IMR-90 (cell line): ENCODE measurements around the gene UNC5A. TPM values are rescaled to one million over a fixed set of nuclear protein-coding genes. Genes with fewer than 3 reads are reported as not detected.

Source experiments
- ATAC-seq: fragments of 200-7000 bp; cut with Tn5 transposase; 2 replicates; pipeline ENCODE4 v1.9.1; 2020; ENCODE audit warnings: low read depth, mild to moderate bottlenecking, moderate library complexity
- BruUV-seq: library from RNA; stranded (reverse); fragments of 400-500 nt; replicated peaks from 2 replicates; lab custom pipeline; 2021; lab: Mats Ljungman, UMichigan
- CTCF ChIA-PET: fragments of 300-600 bp; formaldehyde crosslinking; extraction: SDS; loops from one replicate; lab custom pipeline; 2021; ENCODE audit warnings: antibody characterized with exemption; lab: Yijun Ruan, JAX
- POLR2A ChIA-PET: fragments of 300-600 bp; sonication (Branson Sonifier 250); formaldehyde crosslinking; loops from one replicate; lab custom pipeline; 2022; ENCODE audit warnings: antibody characterized with exemption; ENCODE audit not compliant: unreplicated experiment; lab: Charles Lee
- DNase-seq: peaks from one replicate; pipeline ENCODE4 v3.0.0; 2013
- H2AFZ ChIP-seq: replicated peaks from 2 replicates; pipeline ENCODE3; 2013; ENCODE audit warnings: low read length, mild to moderate bottlenecking; ENCODE audit not compliant: poor library complexity
- H2AK5ac ChIP-seq: 2 replicates; pipeline ENCODE4 v1.6.1; 2013; ENCODE audit warnings: low read depth, low read length, inconsistent platforms
- H2AK9ac ChIP-seq: replicated peaks from 2 replicates; pipeline ENCODE3; 2013; ENCODE audit warnings: mild to moderate bottlenecking, low read depth, low read length, moderate library complexity; ENCODE audit not compliant: poor library complexity
- H2BK120ac ChIP-seq: 2 replicates; pipeline ENCODE4 v1.6.1; 2013; ENCODE audit warnings: low read depth, low read length, inconsistent platforms
- H2BK15ac ChIP-seq: 3 replicates; pipeline ENCODE4 v1.6.1; 2013; ENCODE audit warnings: low read depth, low read length, inconsistent platforms
- H2BK20ac ChIP-seq: 2 replicates; pipeline ENCODE4 v1.6.1; 2013; ENCODE audit warnings: low read depth, mild to moderate bottlenecking, inconsistent platforms, low read length, moderate library complexity
- H2BK5ac ChIP-seq: 2 replicates; pipeline ENCODE4 v1.6.1; 2013; ENCODE audit warnings: mild to moderate bottlenecking, low read depth, low read length, inconsistent platforms; ENCODE audit not compliant: poor library complexity, severe bottlenecking
- H3K14ac ChIP-seq: replicated peaks from 2 replicates; pipeline ENCODE4 v1.6.1; 2013; ENCODE audit warnings: low read depth, low read length, inconsistent platforms
- H3K18ac ChIP-seq: 2 replicates; pipeline ENCODE4 v1.6.1; 2013; ENCODE audit warnings: low read depth, low read length, control low read depth
- H3K23ac ChIP-seq: 2 replicates; pipeline ENCODE4 v1.6.1; 2013; ENCODE audit warnings: low read depth, low read length, inconsistent platforms
- H3K27ac ChIP-seq: 2 replicates; pipeline ENCODE4 v1.5.1; 2013; ENCODE audit warnings: mild to moderate bottlenecking, control low read depth, low read length; ENCODE audit not compliant: insufficient read depth
- H3K27me3 ChIP-seq: 2 replicates; pipeline ENCODE4 v1.6.1; 2013; ENCODE audit warnings: low read length; ENCODE audit not compliant: control insufficient read depth, insufficient read depth
- H3K36me3 ChIP-seq: 2 replicates; pipeline ENCODE4 v1.6.1; 2013; ENCODE audit warnings: low read length, mixed read lengths; ENCODE audit not compliant: control insufficient read depth, insufficient read depth
- H3K4ac ChIP-seq: 2 replicates; pipeline ENCODE4 v1.6.1; 2013; ENCODE audit warnings: low read depth, low read length, inconsistent platforms
- H3K4me1 ChIP-seq: 2 replicates; pipeline ENCODE4 v1.6.1; 2013; ENCODE audit warnings: low read length, mixed read lengths; ENCODE audit not compliant: control insufficient read depth, insufficient read depth
- H3K4me2 ChIP-seq: 2 replicates; pipeline ENCODE4 v1.6.1; 2013; ENCODE audit warnings: low read depth, mild to moderate bottlenecking, control low read depth, low read length, moderate library complexity
- H3K4me3 ChIP-seq: 2 replicates; pipeline ENCODE4 v1.5.1; 2013; ENCODE audit warnings: low read depth, mild to moderate bottlenecking, control low read depth, low read length, moderate library complexity; ENCODE audit not compliant: insufficient read depth
- H3K56ac ChIP-seq: 2 replicates; pipeline ENCODE4 v1.6.1; 2013; ENCODE audit warnings: low read length, inconsistent platforms; ENCODE audit not compliant: insufficient read depth; ENCODE audit errors: extremely low read depth
- H3K79me1 ChIP-seq, 2 experiments: 2 replicates each; pipeline ENCODE4 v1.6.1; 2013; ENCODE audit warnings: low read length in 2 of 2, inconsistent platforms in 1 of 2, low read depth in 1 of 2
- H3K9ac ChIP-seq: 2 replicates; pipeline ENCODE4 v1.6.1; 2013; ENCODE audit warnings: low read depth, low read length, control low read depth
- H3K9me1 ChIP-seq: 2 replicates; pipeline ENCODE4 v1.6.1; 2013; ENCODE audit warnings: low read length, inconsistent platforms; ENCODE audit not compliant: insufficient read depth
- H3K9me3 ChIP-seq: 2 replicates; pipeline ENCODE4 v1.6.1; 2013; ENCODE audit warnings: low read length; ENCODE audit not compliant: control insufficient read depth, insufficient read depth
- H4K20me1 ChIP-seq: 2 replicates; pipeline ENCODE4 v1.6.1; 2013; ENCODE audit warnings: low read length, inconsistent platforms; ENCODE audit not compliant: insufficient read depth
- H4K5ac ChIP-seq: 2 replicates; pipeline ENCODE4 v1.6.1; 2013; ENCODE audit warnings: mild to moderate bottlenecking, low read depth, low read length, control low read depth
- H4K8ac ChIP-seq, 2 experiments: 2 replicates each; pipeline ENCODE4 v1.6.1; 2013; ENCODE audit warnings: low read depth in 2 of 2, low read length in 2 of 2, control low read depth in 1 of 2, inconsistent platforms in 1 of 2
- H4K91ac ChIP-seq: 2 replicates; pipeline ENCODE4 v1.6.1; 2013; ENCODE audit warnings: low read depth, low read length, inconsistent platforms; ENCODE audit not compliant: insufficient read depth
- BHLHE40 ChIP-seq: fragments of 150-350 bp; IDR thresholded peaks from 2 replicates; pipeline ENCODE4 v1.6.1; 2016; ENCODE audit warnings: mild to moderate bottlenecking, low read depth, low read length
- CEBPB ChIP-seq: IDR thresholded peaks from 2 replicates; pipeline ENCODE4 v1.6.1; 2012; ENCODE audit warnings: low read depth, low read length, improper control_type of control experiment
- CHD1 ChIP-seq: IDR thresholded peaks from 2 replicates; pipeline ENCODE4 v1.6.1; 2012; ENCODE audit warnings: low read depth, low read length, improper control_type of control experiment
- FOS ChIP-seq: fragments of 150-350 bp; IDR thresholded peaks from 2 replicates; pipeline ENCODE4 v1.6.1; 2016; ENCODE audit warnings: low read depth, low read length
- MAFK ChIP-seq: IDR thresholded peaks from 2 replicates; pipeline ENCODE4 v1.6.1; 2012; ENCODE audit warnings: low read depth, low read length, improper control_type of control experiment
- MAZ ChIP-seq: IDR thresholded peaks from 2 replicates; pipeline ENCODE4 v1.6.1; 2012; ENCODE audit warnings: low read depth, mild to moderate bottlenecking, low read length, improper control_type of control experiment, moderate library complexity, borderline replicate concordance
- MXI1 ChIP-seq: IDR thresholded peaks from 2 replicates; pipeline ENCODE4 v1.6.1; 2012; ENCODE audit warnings: low read depth, mild to moderate bottlenecking, low read length, moderate library complexity, borderline replicate concordance
- NFE2L2 ChIP-seq: fragments of 150-350 bp; IDR thresholded peaks from 2 replicates; pipeline ENCODE4 v1.6.1; 2016; ENCODE audit warnings: low read depth, mild to moderate bottlenecking, low read length
- RAD21 ChIP-seq: IDR thresholded peaks from 2 replicates; pipeline ENCODE4 v1.6.1; 2012; ENCODE audit warnings: low read length, improper control_type of control experiment
- RCOR1 ChIP-seq: IDR thresholded peaks from 2 replicates; pipeline ENCODE4 v1.6.1; 2012; ENCODE audit warnings: mild to moderate bottlenecking, low read length, improper control_type of control experiment; ENCODE audit not compliant: insufficient replicate concordance
- RFX5 ChIP-seq: IDR thresholded peaks from 2 replicates; pipeline ENCODE4 v1.8.0; 2012; ENCODE audit warnings: low read depth, mild to moderate bottlenecking, low read length, moderate library complexity
- SMC3 ChIP-seq: fragments of 150-350 bp; IDR thresholded peaks from 2 replicates; pipeline ENCODE4 v1.6.1; 2016; ENCODE audit warnings: low read depth, mild to moderate bottlenecking, antibody characterized with exemption, low read length, moderate library complexity
- WGBS, 2 experiments: methylation state at CpG; one replicate each; pipeline versions ENCODE4 v1.1.5 to v1.1.7; 2013; ENCODE audit warnings: missing lambda C conversion rate in 2 of 2; ENCODE audit not compliant: insufficient read length in 1 of 2; ENCODE audit errors: extremely low coverage in 2 of 2; 5-methylcytosine and 5-hydroxymethylcytosine counted together
- dilution Hi-C: fragments of 300-500 bp; cut with HindIII; formaldehyde crosslinking; loops from one replicate; pipeline ENCODE4 v1.14.3; 2018; ENCODE audit warnings: low sequenced_read_pairs; ENCODE audit not compliant: unreplicated experiment
- in situ Hi-C: fragments of 300-500 bp; cut with MboI; formaldehyde crosslinking; loops from 3 replicates; pipeline ENCODE4 v1.14.3; 2019; ENCODE audit warnings: low sequenced_read_pairs, inconsistent platforms, mixed read lengths
- intact Hi-C: fragments of 100-400 bp; cut with micrococcal nuclease; formaldehyde crosslinking; loops from 2 replicates; pipeline ENCODE4 v1.10.0; 2022
- polyA plus RNA-seq, 3 experiments: library from polyadenylated mRNA; depleted of rRNA; stranded (reverse); fragments of >200 nt; gene quantifications; 2 replicates each; pipeline ENCODE4 v1.2.3, GENCODE V29; 2012; ENCODE audit warnings: low replicate concordance in 1 of 3
- total RNA-seq: library from RNA; depleted of rRNA; stranded (reverse); fragments of >200 nt; gene quantifications from 2 replicates; pipeline ENCODE4 v1.2.3, GENCODE V29; 2012
- TF ChIP-seq, protein P1 (sequence below): conservative IDR thresholded peaks from 2 replicates; pipeline ENCODE4 v1.5.1; 2012; ENCODE audit warnings: mild to moderate bottlenecking, low read depth, low read length, improper control_type of control experiment
- TF ChIP-seq, protein P2 (sequence below): fragments of 150-350 bp; IDR thresholded peaks from 2 replicates; pipeline ENCODE4 v1.6.1; 2016; ENCODE audit warnings: low read depth, mild to moderate bottlenecking, low read length, moderate library complexity, borderline replicate concordance

UNC5A gene
- total and polyA plus RNA-seq, 2 of the 4 experiments (the other 2 are of a cell fraction) = not detected

GRCh38 chr5:176803068-176803942, 7.1 kb upstream of the UNC5A start:
- ATAC-seq (no peak), DNase-seq (no peak)
- H3K4me3 ChIP-seq = no peak overlapping the region
- no peaks in the 10 kb centered on the region; the same call in 1 of the 2 replicates for H4K20me1 ChIP-seq
- WGBS, 2 experiments = 69% methylated on average over 3 of the region's 24 CpGs; no CpG with 5 or more reads in 1 of the 2 experiments
- no peak overlapping the region for H2BK120ac ChIP-seq
- no peak overlapping the region for H2AK9ac ChIP-seq
- H3K27ac ChIP-seq = no peak overlapping the region
- H4K8ac ChIP-seq = no peak overlapping the region
- H3K4ac ChIP-seq = no peak overlapping the region
- H3K18ac ChIP-seq = no peak overlapping the region
- H3K9ac ChIP-seq = no peak overlapping the region
- no peak overlapping the region for H3K4me2 ChIP-seq
- no peak overlapping the region for H3K56ac ChIP-seq
- H3K36me3 ChIP-seq = no peaks in the 10 kb centered on the region
- TF ChIP-seq CHD1 = no peak
- TF ChIP-seq RCOR1 = no peak
- TF ChIP-seq MXI1 = no peak
- TF ChIP-seq CEBPB = no peak
- TF ChIP-seq RAD21 = no peak
- TF ChIP-seq, protein P1, sequence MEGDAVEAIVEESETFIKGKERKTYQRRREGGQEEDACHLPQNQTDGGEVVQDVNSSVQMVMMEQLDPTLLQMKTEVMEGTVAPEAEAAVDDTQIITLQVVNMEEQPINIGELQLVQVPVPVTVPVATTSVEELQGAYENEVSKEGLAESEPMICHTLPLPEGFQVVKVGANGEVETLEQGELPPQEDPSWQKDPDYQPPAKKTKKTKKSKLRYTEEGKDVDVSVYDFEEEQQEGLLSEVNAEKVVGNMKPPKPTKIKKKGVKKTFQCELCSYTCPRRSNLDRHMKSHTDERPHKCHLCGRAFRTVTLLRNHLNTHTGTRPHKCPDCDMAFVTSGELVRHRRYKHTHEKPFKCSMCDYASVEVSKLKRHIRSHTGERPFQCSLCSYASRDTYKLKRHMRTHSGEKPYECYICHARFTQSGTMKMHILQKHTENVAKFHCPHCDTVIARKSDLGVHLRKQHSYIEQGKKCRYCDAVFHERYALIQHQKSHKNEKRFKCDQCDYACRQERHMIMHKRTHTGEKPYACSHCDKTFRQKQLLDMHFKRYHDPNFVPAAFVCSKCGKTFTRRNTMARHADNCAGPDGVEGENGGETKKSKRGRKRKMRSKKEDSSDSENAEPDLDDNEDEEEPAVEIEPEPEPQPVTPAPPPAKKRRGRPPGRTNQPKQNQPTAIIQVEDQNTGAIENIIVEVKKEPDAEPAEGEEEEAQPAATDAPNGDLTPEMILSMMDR = no peak
- TF ChIP-seq SMC3 = no peak
- TF ChIP-seq BHLHE40 = no peak
- TF ChIP-seq MAZ = no peak
- TF ChIP-seq MAFK = no peak
- no peak for TF ChIP-seq NFE2L2
- no peak for TF ChIP-seq FOS
- TF ChIP-seq RFX5 = no peak
- TF ChIP-seq, protein P2, sequence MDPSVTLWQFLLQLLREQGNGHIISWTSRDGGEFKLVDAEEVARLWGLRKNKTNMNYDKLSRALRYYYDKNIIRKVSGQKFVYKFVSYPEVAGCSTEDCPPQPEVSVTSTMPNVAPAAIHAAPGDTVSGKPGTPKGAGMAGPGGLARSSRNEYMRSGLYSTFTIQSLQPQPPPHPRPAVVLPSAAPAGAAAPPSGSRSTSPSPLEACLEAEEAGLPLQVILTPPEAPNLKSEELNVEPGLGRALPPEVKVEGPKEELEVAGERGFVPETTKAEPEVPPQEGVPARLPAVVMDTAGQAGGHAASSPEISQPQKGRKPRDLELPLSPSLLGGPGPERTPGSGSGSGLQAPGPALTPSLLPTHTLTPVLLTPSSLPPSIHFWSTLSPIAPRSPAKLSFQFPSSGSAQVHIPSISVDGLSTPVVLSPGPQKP = no peak
- no peaks in the 10 kb centered on the region; the same call in 1 of the 2 replicates for H3K9me1 ChIP-seq
- H2BK20ac ChIP-seq = no peak overlapping the region
- POLR2A ChIA-PET = no interaction called here
- no peak overlapping the region for H2BK5ac ChIP-seq
- H2BK15ac ChIP-seq = no peak overlapping the region
- H3K4me1 ChIP-seq = no peaks in the 10 kb centered on the region
- CTCF ChIA-PET = interaction anchor here (0.5 kb wide), 1 partner anchor 98 kb away, joined by 3 read pairs; no protein-coding TSS in a partner anchor
- in situ Hi-C loops = no loop called here
- dilution Hi-C loops = no loop called here
- no peaks in the 10 kb centered on the region for H3K9me3 ChIP-seq
- no peak overlapping the region for H4K91ac ChIP-seq
- H3K23ac ChIP-seq = no peak overlapping the region
- intact Hi-C loops = no loop called here
- BruUV-seq = no TSS peak
- no peak overlapping the region for H4K5ac ChIP-seq
- H3K14ac ChIP-seq = no peak overlapping the region
- H2AK5ac ChIP-seq = no peak overlapping the region
- no peaks in the 10 kb centered on the region for H3K79me1 ChIP-seq
- H2AFZ ChIP-seq = no peak overlapping the region
- peaks cover 13% of the 10 kb centered on the region; the same call in 1 of the 2 replicates for H3K27me3 ChIP-seq
